Astrocyte (in vitro differentiated cells and primary cell): Measurements from ENCODE around the gene F12. TPM values are rescaled to one million over a fixed set of nuclear protein-coding genes. Genes with fewer than 3 reads are reported as not detected.

Source experiments
- DNase-seq: peaks from one replicate; pipeline ENCODE4 v3.0.0-alpha.2; 2010; ENCODE audit warnings: low read depth
- FAIRE-seq: peaks from 2 replicates; lab custom pipeline; 2011; peaks lifted over from hg19 to GRCh38; lab: Jason Lieb, UNC
- H2AFZ ChIP-seq: 2 replicates; pipeline ENCODE4 v1.6.0; 2012; ENCODE audit warnings: low read depth, low read length, inconsistent platforms
- H3K27ac ChIP-seq: 2 replicates; pipeline ENCODE4 v1.5.1; 2011; ENCODE audit warnings: low read depth, low read length, inconsistent platforms
- H3K27me3 ChIP-seq: 2 replicates; pipeline ENCODE4 v1.6.0; 2011; ENCODE audit warnings: low read length, inconsistent platforms; ENCODE audit not compliant: insufficient read depth
- H3K36me3 ChIP-seq: 2 replicates; pipeline ENCODE4 v1.5.1; 2011; ENCODE audit warnings: low read length, inconsistent platforms; ENCODE audit not compliant: insufficient read depth
- H3K4me1 ChIP-seq: 2 replicates; pipeline ENCODE4 v1.5.1; 2011; ENCODE audit warnings: low read length, inconsistent platforms; ENCODE audit not compliant: insufficient read depth
- H3K4me2 ChIP-seq: 2 replicates; pipeline ENCODE4 v1.6.0; 2012; ENCODE audit warnings: low read length, inconsistent platforms
- H3K4me3 ChIP-seq: 2 replicates; pipeline ENCODE4 v1.5.1; 2011; ENCODE audit warnings: low read depth, mild to moderate bottlenecking, low read length, inconsistent platforms; ENCODE audit not compliant: insufficient read depth
- H3K79me2 ChIP-seq: 2 replicates; pipeline ENCODE4 v1.6.0; 2012; ENCODE audit warnings: mild to moderate bottlenecking, low read length, inconsistent platforms; ENCODE audit not compliant: insufficient read depth
- H3K9ac ChIP-seq: 2 replicates; pipeline ENCODE4 v1.6.0; 2012; ENCODE audit warnings: mild to moderate bottlenecking, low read length, inconsistent platforms
- H3K9me3 ChIP-seq: 2 replicates; pipeline ENCODE4 v1.5.1; 2012; ENCODE audit warnings: low read depth, mild to moderate bottlenecking, low read length, inconsistent platforms; ENCODE audit not compliant: insufficient read depth
- H4K20me1 ChIP-seq: 2 replicates; pipeline ENCODE4 v1.6.0; 2012; ENCODE audit warnings: low read length, inconsistent platforms; ENCODE audit not compliant: insufficient read depth
- H3K27ac Mint-ChIP-seq: one replicate; pipeline ENCODE4 v1.8.0; 2021; ENCODE audit warnings: mild to moderate bottlenecking, mixed read lengths; ENCODE audit not compliant: unreplicated experiment
- H3K27me3 Mint-ChIP-seq: one replicate; pipeline ENCODE4 v1.8.0; 2021; ENCODE audit warnings: low read depth, mixed read lengths; ENCODE audit not compliant: unreplicated experiment
- H3K36me3 Mint-ChIP-seq: one replicate; pipeline ENCODE4 v1.8.0; 2021; ENCODE audit warnings: low read depth, mixed read lengths; ENCODE audit not compliant: unreplicated experiment
- H3K4me1 Mint-ChIP-seq: one replicate; pipeline ENCODE4 v1.8.0; 2021; ENCODE audit warnings: low read depth, mixed read lengths; ENCODE audit not compliant: unreplicated experiment
- H3K4me3 Mint-ChIP-seq: one replicate; pipeline ENCODE4 v1.8.0; 2021; ENCODE audit warnings: mild to moderate bottlenecking, moderate library complexity, mixed read lengths; ENCODE audit not compliant: unreplicated experiment
- H3K9me3 Mint-ChIP-seq: one replicate; pipeline ENCODE4 v1.8.0; 2021; ENCODE audit warnings: mild to moderate bottlenecking, mixed read lengths; ENCODE audit not compliant: unreplicated experiment
- CTCF ChIP-seq: IDR thresholded peaks from 2 replicates; pipeline ENCODE4 v1.5.1; 2011; ENCODE audit warnings: low read depth, mild to moderate bottlenecking, inconsistent platforms, low read length, moderate library complexity; ENCODE audit not compliant: insufficient read depth
- EZH2 ChIP-seq: IDR thresholded peaks from 2 replicates; pipeline ENCODE4 v1.6.1; 2012; ENCODE audit warnings: mild to moderate bottlenecking, low read length, inconsistent platforms; ENCODE audit not compliant: insufficient read depth
- total RNA-seq: library from RNA; stranded (reverse); gene quantifications from 2 replicates; pipeline ENCODE4 v1.2.1, GENCODE V29; 2021

Gene F12
- total RNA-seq, 1 donor from 2014 or later, result 3.0 TPM

GRCh38 chr5:177455036-177455660 lies 45.8 kb upstream of the F12 start:
- Histone ChIP-seq H3K4me3 (peak overlapping the region; percentile 39), H3K27me3 (no peaks in the 10 kb centered on the region), H3K4me1 (peaks cover 36% of the 10 kb centered on the region), H3K36me3 (peaks cover 15% of the 10 kb centered on the region), H4K20me1 (peaks cover 82% of the 10 kb centered on the region), H3K9me3 (no peaks in the 10 kb centered on the region), H3K79me2 (peaks cover 7% of the 10 kb centered on the region), H2AFZ (no peak overlapping the region), H3K9ac (peak overlapping the region; percentile 52), H3K27ac (peak overlapping the region; percentile 58), H3K4me2 (peak overlapping the region; percentile 83)
- Mint-ChIP-seq H3K9me3 (no peaks in the 10 kb centered on the region), H3K4me1 (peaks cover 9% of the 10 kb centered on the region), H3K27me3 (peaks cover 4% of the 10 kb centered on the region), H3K4me3 (no peak overlapping the region), H3K36me3 (peaks cover 7% of the 10 kb centered on the region), H3K27ac (no peak overlapping the region)
- DNase-seq (peak; percentile 49), FAIRE-seq (no peak)
- TF ChIP-seq EZH2 (no peak), CTCF (peak; percentile 34)

GRCh38 chr5:177454397-177455035 lies 45.2 kb upstream of the F12 start:
- peaks cover 4% of the 10 kb centered on the region for H3K79me2 ChIP-seq
- H3K9me3 ChIP-seq, result no peaks in the 10 kb centered on the region
- H3K27ac ChIP-seq, result peak overlapping the region; percentile 58
- H3K4me3 Mint-ChIP-seq, result no peak overlapping the region
- H2AFZ ChIP-seq, result no peak overlapping the region
- H3K9me3 Mint-ChIP-seq, result no peaks in the 10 kb centered on the region
- peaks cover 4% of the 10 kb centered on the region for H3K27me3 Mint-ChIP-seq
- FAIRE-seq, result no peak
- no peaks in the 10 kb centered on the region for H3K27me3 ChIP-seq
- peaks cover 9% of the 10 kb centered on the region for H3K4me1 Mint-ChIP-seq
- peak; percentile 51 for DNase-seq
- H3K4me2 ChIP-seq, result peak overlapping the region; percentile 83
- peaks cover 82% of the 10 kb centered on the region for H4K20me1 ChIP-seq
- TF ChIP-seq EZH2 (no peak), CTCF (peak; percentile 57)
- H3K27ac Mint-ChIP-seq, result no peak overlapping the region
- peak overlapping the region; percentile 52 for H3K9ac ChIP-seq
- H3K36me3 ChIP-seq, result peaks cover 13% of the 10 kb centered on the region
- H3K4me1 ChIP-seq, result peaks cover 36% of the 10 kb centered on the region
- H3K4me3 ChIP-seq, result peak overlapping the region; percentile 39
- peaks cover 7% of the 10 kb centered on the region for H3K36me3 Mint-ChIP-seq
